GM10266 (cell line): ENCODE data around the gene RBM47.
"Not testable (repeated sequence)": the region's sequence is repeated elsewhere in the genome, so short reads cannot be mapped to it uniquely, and the experiment has no call there.

Experiments
- DNase-seq: peaks from one replicate; pipeline ENCODE4 v3.0.0; 2012; ENCODE audit errors: extremely low spot score
- CTCF ChIP-seq: IDR thresholded peaks from 2 replicates; pipeline ENCODE4 v1.5.1; 2012; ENCODE audit warnings: mild to moderate bottlenecking, low read depth; ENCODE audit not compliant: control insufficient read depth, insufficient read depth; ENCODE audit errors: missing control alignments

Gene RBM47

GRCh38 chr4:40439519-40439918 lies 190.1 kb downstream of the RBM47 start:
- no peak for TF ChIP-seq CTCF
- DNase-seq = no peak

- no peak for DNase-seq
- TF ChIP-seq CTCF = no peak
Measured at GRCh38 chr4:40438384-40439026, 191.2 kb downstream of the RBM47 start.

GRCh38 chr4:40437741-40438383 lies 191.8 kb downstream of the RBM47 start:
- TF ChIP-seq CTCF = no peak
- DNase-seq = no peak

GRCh38 chr4:40435306-40435705 lies 194.4 kb downstream of the RBM47 start:
- DNase-seq = not testable (repeated sequence)

GRCh38 chr4:40434126-40434687 lies 195.5 kb downstream of the RBM47 start:
- no peak for TF ChIP-seq CTCF
- DNase-seq = no peak

GRCh38 chr4:40432504-40432903 lies 197.2 kb downstream of the RBM47 start:
- TF ChIP-seq CTCF = no peak

GRCh38 chr4:40427871-40428270 lies 201.8 kb downstream of the RBM47 start:
- DNase-seq = not testable (repeated sequence)

More at GRCh38 chr4:40432504-40432903, 197.2 kb downstream of the RBM47 start:
- DNase-seq = no peak

- DNase-seq = no peak
Measured at GRCh38 chr4:40427128-40427527, 202.5 kb downstream of the RBM47 start.

More at GRCh38 chr4:40427128-40427527, 202.5 kb downstream of the RBM47 start:
- TF ChIP-seq CTCF = no peak
